Retinal pigment epithelial cell (primary cell): Measurements from ENCODE around the gene ELF5.

Experiments used
- DNase-seq: peaks from one replicate; pipeline ENCODE4 v3.0.0-alpha.2; 2010; ENCODE audit warnings: low read depth
- H3K4me3 ChIP-seq: 2 replicates; pipeline ENCODE4 v1.5.1; 2011; ENCODE audit warnings: mild to moderate bottlenecking, low read length, control low read depth, moderate library complexity
- CTCF ChIP-seq: conservative IDR thresholded peaks from 2 replicates; pipeline ENCODE4 v1.5.1; 2011; ENCODE audit warnings: low read depth, low read length, control low read depth, inconsistent platforms

Gene ELF5

GRCh38 chr11:34505874-34506273, 7.7 kb downstream of the ELF5 start:
- DNase-seq = no peak
- H3K4me3 ChIP-seq = no peak overlapping the region
- no peak for TF ChIP-seq CTCF

GRCh38 chr11:34502949-34503348, 10.6 kb downstream of the ELF5 start:
- H3K4me3 ChIP-seq = no peak overlapping the region
- TF ChIP-seq CTCF = no peak
- no peak for DNase-seq

- no peak for DNase-seq
- H3K4me3 ChIP-seq = no peak overlapping the region
- no peak for TF ChIP-seq CTCF
Measured at GRCh38 chr11:34501949-34502348, 11.6 kb downstream of the ELF5 start.

- H3K4me3 ChIP-seq = no peak overlapping the region
- DNase-seq = peak; percentile 83
Measured at GRCh38 chr11:34501500-34501899, 12.1 kb downstream of the ELF5 start.

GRCh38 chr11:34499719-34500500, 13.7 kb downstream of the ELF5 start:
- no peak for TF ChIP-seq CTCF
- DNase-seq = no peak
- no peak overlapping the region for H3K4me3 ChIP-seq

More at GRCh38 chr11:34501500-34501899, 12.1 kb downstream of the ELF5 start:
- no peak for TF ChIP-seq CTCF

GRCh38 chr11:34495724-34496377, 17.7 kb downstream of the ELF5 start:
- H3K4me3 ChIP-seq = no peak overlapping the region
- no peak for TF ChIP-seq CTCF
- no peak for DNase-seq

GRCh38 chr11:34495239-34495723, 18.3 kb downstream of the ELF5 start:
- TF ChIP-seq CTCF = no peak
- no peak overlapping the region for H3K4me3 ChIP-seq
- no peak for DNase-seq
